Hair follicle dermal papilla cell (primary cell): ENCODE results near the gene CST6. TPM values are rescaled to one million over a fixed set of nuclear protein-coding genes. Genes with fewer than 3 reads are reported as not detected.

Experiments
- total RNA-seq: library from RNA; depleted of rRNA; stranded (reverse); fragments of >200 nt; gene quantifications from 2 replicates; pipeline ENCODE4 v1.2.3, GENCODE V29; 2012

The CST6 gene, protein sequence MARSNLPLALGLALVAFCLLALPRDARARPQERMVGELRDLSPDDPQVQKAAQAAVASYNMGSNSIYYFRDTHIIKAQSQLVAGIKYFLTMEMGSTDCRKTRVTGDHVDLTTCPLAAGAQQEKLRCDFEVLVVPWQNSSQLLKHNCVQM
- 0.49 and 0.85 TPM in 2 replicates for total RNA-seq

GRCh38 chr11:66011785-66012303 lies at the start of gene CST6:
CST6 (plus strand) TSS chr11:66012008; CDS start chr11:66012045, 37 bp downstream.

DNA sequence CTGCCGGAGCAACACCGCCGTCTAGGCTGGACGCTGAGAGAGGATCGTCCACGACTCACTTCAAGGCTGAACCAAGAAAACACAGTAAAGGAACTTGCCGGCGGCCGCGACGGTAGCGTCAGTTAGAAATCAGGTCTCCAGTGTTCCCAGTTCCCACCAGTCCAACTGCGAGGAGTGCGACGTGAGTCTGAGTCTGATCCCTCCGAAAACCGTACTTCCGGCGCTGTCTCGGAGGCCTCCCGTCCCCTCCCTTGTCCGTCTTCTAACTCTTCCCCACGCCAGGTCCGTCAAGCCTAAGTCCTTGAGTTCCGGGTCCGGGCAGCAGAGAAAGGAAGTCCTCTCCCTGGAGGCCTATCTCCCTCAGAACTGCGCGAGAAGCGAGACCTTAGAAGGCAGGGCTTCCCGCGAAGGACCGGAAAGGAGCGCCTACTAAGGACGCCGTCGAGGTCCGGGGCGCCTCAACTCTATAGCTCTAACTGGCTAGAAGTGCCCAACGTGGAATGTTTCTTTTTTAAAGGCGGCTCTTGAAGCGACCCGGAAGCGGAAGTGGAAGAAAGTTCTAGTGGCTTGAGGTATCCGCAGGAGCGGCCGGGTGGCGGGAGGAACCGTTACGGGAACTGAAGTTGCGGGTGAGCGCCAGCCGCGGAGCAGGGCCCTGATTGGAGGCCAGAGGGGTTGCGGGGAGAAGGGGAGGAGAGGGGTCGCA lies 9.7 kb upstream of the CST6 start, which contains the start of the genes BANF1 and EIF1AD:
Gene BANF1 (plus strand): TSS at position 562 of the 706 bp plus-strand sequence. CDS start 748 bp downstream, outside the sequence.
Gene EIF1AD (minus strand): TSS at position 216 of the 706 bp plus-strand sequence. CDS start 1,768 bp downstream, outside the sequence.

DNA sequence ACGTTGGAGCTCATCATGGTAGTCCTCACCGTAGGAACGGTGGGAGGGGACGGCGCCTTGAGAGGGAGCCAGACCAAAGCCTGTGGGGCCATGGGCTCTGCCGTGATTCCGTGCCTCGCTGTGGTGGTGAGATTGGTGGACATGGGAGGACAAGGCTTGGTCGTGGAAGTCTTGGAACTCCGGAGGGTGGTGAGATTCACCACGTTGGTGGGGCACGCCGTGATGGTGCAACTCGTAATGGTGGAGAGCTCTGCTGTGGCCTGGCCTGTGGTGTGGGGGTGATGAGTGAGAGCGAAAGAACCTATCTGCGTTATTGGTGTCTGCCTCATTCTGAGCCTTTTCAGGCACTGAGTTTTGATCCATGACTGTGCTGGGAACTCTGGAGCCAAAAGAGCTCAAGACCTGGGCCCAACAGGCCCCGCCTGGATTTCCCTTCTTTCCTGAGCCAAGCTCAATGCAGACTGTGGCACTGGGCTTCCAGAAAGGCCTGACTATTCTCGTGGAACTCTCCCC lies 14.3 kb downstream of the CST6 start, which contains the start of gene CATSPER1:
Gene CATSPER1 (minus strand): TSS at position 463 of the 513 bp plus-strand sequence. CDS start 100 bp downstream, at position 363.

GRCh38 chr11:66048547-66049323 lies 36.9 kb downstream of the CST6 start, which contains the start of gene GAL3ST3:
GAL3ST3 (minus strand) TSS chr11:66049161; CDS start chr11:66045415, 3,746 bp downstream.

DNA sequence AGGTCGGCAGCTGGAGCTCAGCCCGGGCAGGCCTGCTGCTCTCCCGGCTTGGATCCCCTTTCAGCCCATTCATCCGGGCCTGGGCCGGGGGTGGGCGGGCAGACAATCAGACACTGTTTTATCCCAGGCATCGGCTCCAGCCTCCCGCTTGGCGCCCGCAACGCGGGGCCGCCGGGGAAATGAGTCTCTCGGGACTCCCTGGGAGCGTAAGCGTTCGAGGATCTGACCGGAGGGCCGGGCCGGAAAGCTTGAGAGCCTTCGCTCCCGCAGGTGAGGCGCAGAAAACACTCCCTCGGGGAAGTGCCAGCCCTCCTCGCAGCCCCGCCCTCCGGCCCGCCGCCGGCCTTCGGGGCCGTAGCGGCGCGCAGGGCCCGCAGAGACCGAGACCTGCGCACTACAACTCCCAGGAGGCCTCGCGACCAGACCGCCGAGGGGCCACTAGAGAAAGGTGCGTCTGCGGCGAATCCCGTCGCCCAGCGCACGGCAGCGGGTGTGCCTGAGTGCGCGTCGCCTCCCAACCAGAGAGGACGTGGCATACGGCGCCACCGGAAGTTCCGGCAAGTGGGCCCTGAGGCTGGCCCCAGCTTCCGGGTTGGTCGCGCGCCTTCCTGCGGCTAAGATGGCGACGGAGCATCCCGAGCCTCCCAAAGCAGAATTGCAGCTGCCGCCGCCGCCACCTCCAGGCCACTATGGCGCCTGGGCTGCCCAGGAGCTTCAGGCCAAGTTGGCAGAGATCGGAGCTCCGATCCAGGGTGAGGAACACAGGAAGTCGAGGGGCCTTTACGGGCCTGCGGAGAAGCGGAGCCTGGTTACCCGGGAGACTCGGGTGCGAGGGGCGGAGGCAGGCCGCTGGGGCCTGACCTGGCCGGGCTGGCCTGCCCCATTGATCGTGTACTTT lies 40.2 kb downstream of the CST6 start, which contains the start of gene SF3B2:
Gene SF3B2 (plus strand): TSS at position 599 of the 898 bp plus-strand sequence. CDS start 21 bp downstream, at position 620.

Other genes starting within 250 kb of the CST6 start
- gene AP5B1, start 231.0 kb upstream of the CST6 start, total RNA-seq = 25.0 and 27.6 TPM in 2 replicates
- not detected in 2 replicates for gene OVOL1, start 224.9 kb upstream of the CST6 start, total RNA-seq
- 0.97 and 1.3 TPM in 2 replicates for gene SNX32, start 178.0 kb upstream of the CST6 start, total RNA-seq
- gene CFL1, start 153.8 kb upstream of the CST6 start, total RNA-seq = 760 and 1,030 TPM in 2 replicates
- 59.3 and 89.6 TPM in 2 replicates for gene MUS81, start 151.6 kb upstream of the CST6 start, total RNA-seq
- gene EFEMP2, start 139.2 kb upstream of the CST6 start, total RNA-seq = 106 and 128 TPM in 2 replicates
- not detected in 2 replicates for gene CTSW, start 132.2 kb upstream of the CST6 start, total RNA-seq
- 117 and 131 TPM in 2 replicates for gene FIBP, start 123.5 kb upstream of the CST6 start, total RNA-seq
- 42.7 and 47.2 TPM in 2 replicates for gene CCDC85B, start 121.3 kb upstream of the CST6 start, total RNA-seq
- 14.5 and 22.2 TPM in 2 replicates for gene FOSL1, start 111.6 kb upstream of the CST6 start, total RNA-seq
- gene C11orf68, start 92.9 kb upstream of the CST6 start, total RNA-seq = 30.2 and 31.0 TPM in 2 replicates
- gene DRAP1, start 92.6 kb upstream of the CST6 start, total RNA-seq = 95.9 and 100 TPM in 2 replicates
- gene TSGA10IP, start 66.5 kb upstream of the CST6 start, total RNA-seq = not detected in 2 replicates
- 22.7 and 26.8 TPM in 2 replicates for gene SART1, start 50.3 kb upstream of the CST6 start, total RNA-seq
- gene EIF1AD, start 9.9 kb upstream of the CST6 start, total RNA-seq = 27.6 and 34.1 TPM in 2 replicates
- 13.5 and 18.2 TPM in 2 replicates for gene BANF1, start 9.5 kb upstream of the CST6 start, total RNA-seq
- gene CATSPER1, start 14.5 kb downstream of the CST6 start, total RNA-seq = not detected in 2 replicates
- 0.16 TPM in 1 of 2 replicates, not detected in the other for gene GAL3ST3, start 37.2 kb downstream of the CST6 start, total RNA-seq
- 117 and 171 TPM in 2 replicates for gene SF3B2, start 40.4 kb downstream of the CST6 start, total RNA-seq
- 41.7 and 44.0 TPM in 2 replicates for gene PACS1, start 58.3 kb downstream of the CST6 start, total RNA-seq
- gene KLC2, start 245.7 kb downstream of the CST6 start, total RNA-seq = 19.9 and 22.6 TPM in 2 replicates